Activated CD8-positive, alpha-beta T cell treated with anti-CD3 and anti-CD28 coated beads for 36 hours (primary cell): ENCODE data around the gene ETV6. TPM values are rescaled to one million over a fixed set of nuclear protein-coding genes. Genes with fewer than 3 reads are reported as not detected.
A peak's percentile ranks its signal among the peaks of the same experiment; 100 is the strongest.

Source experiments
- ATAC-seq: fragments of 200-7000 bp; cut with Tn5 transposase; one replicate; pipeline ENCODE4 v1.10.0; 2021; ENCODE audit warnings: mild to moderate bottlenecking, moderate library complexity
- CTCF ChIA-PET: fragments of 350-600 bp; sonication (Branson Sonifier 250); formaldehyde crosslinking; loops from one replicate; lab custom pipeline; 2021; ENCODE audit warnings: antibody characterized with exemption; lab: Charles Lee
- POLR2A ChIA-PET: fragments of 350-600 bp; sonication (Branson Sonifier 250); formaldehyde crosslinking; loops from one replicate; lab custom pipeline; 2021; ENCODE audit warnings: antibody characterized with exemption; lab: Charles Lee
- DNase-seq: peaks from one replicate; pipeline ENCODE4 v3.0.0-alpha.2; 2020
- H3K27ac Mint-ChIP-seq: one replicate; pipeline ENCODE4 v1.8.0; 2021; ENCODE audit warnings: mild to moderate bottlenecking, mixed read lengths
- H3K27me3 Mint-ChIP-seq: one replicate; pipeline ENCODE4 v1.8.0; 2021; ENCODE audit warnings: mixed read lengths
- H3K36me3 Mint-ChIP-seq: one replicate; pipeline ENCODE4 v1.8.0; 2021; ENCODE audit warnings: low read depth, mixed read lengths
- H3K4me1 Mint-ChIP-seq: one replicate; pipeline ENCODE4 v1.8.0; 2021; ENCODE audit warnings: low read depth, mixed read lengths
- H3K4me3 Mint-ChIP-seq: one replicate; pipeline ENCODE4 v1.8.0; 2021; ENCODE audit warnings: mild to moderate bottlenecking, moderate library complexity, mixed read lengths
- H3K9me3 Mint-ChIP-seq: one replicate; pipeline ENCODE4 v1.8.0; 2021; ENCODE audit warnings: mixed read lengths
- CTCF ChIP-seq: fragments of 200-600 bp; IDR thresholded peaks from one replicate; pipeline ENCODE4 v1.8.0; 2022; ENCODE audit warnings: antibody characterized with exemption, mild to moderate bottlenecking
- intact Hi-C: fragments of 100-400 bp; cut with micrococcal nuclease; formaldehyde crosslinking; loops from one replicate; pipeline ENCODE4 v1.10.0; 2022
- total RNA-seq, 2 experiments: library from RNA; stranded (reverse); gene quantifications; one replicate each; pipeline ENCODE4 v1.2.3, GENCODE V29; 2021

The ETV6 gene
- total RNA-seq, 2 experiments from 2014 or later, result 20.5 to 22.7 TPM

GRCh38 chr12:11814374-11814773 lies 164.9 kb downstream of the ETV6 start:
- intact Hi-C loops, result no loop called here
- no peaks in the 10 kb centered on the region for H3K9me3 Mint-ChIP-seq
- H3K27ac Mint-ChIP-seq, result no peak overlapping the region
- peaks cover 30% of the 10 kb centered on the region for H3K4me1 Mint-ChIP-seq
- H3K4me3 Mint-ChIP-seq, result no peak overlapping the region
- DNase-seq (peak; percentile 47), ATAC-seq (peak; percentile 78)
- CTCF ChIA-PET, result interaction anchor here (1.5 to 2.3 kb wide), 3 partner anchors 8 to 219 kb away, joined by 3 to 6 read pairs (median 4); no protein-coding TSS in a partner anchor
- H3K27me3 Mint-ChIP-seq, result no peaks in the 10 kb centered on the region
- H3K36me3 Mint-ChIP-seq, result peaks cover 5% of the 10 kb centered on the region
- no peak for TF ChIP-seq CTCF
- POLR2A ChIA-PET, result no interaction called here

- H3K27ac Mint-ChIP-seq, result no peak overlapping the region
- DNase-seq (no peak), ATAC-seq (no peak)
- peaks cover 30% of the 10 kb centered on the region for H3K4me1 Mint-ChIP-seq
- TF ChIP-seq CTCF, result no peak
- POLR2A ChIA-PET, result no interaction called here
- no peak overlapping the region for H3K4me3 Mint-ChIP-seq
- CTCF ChIA-PET, result interaction anchor here (2.3 kb wide), 1 partner anchor 11 kb away, joined by 6 read pairs; no protein-coding TSS in a partner anchor
- peaks cover 2% of the 10 kb centered on the region for H3K36me3 Mint-ChIP-seq
- no peaks in the 10 kb centered on the region for H3K27me3 Mint-ChIP-seq
- intact Hi-C loops, result no loop called here
- no peaks in the 10 kb centered on the region for H3K9me3 Mint-ChIP-seq
Observed at GRCh38 chr12:11815397-11815796, 165.9 kb downstream of the ETV6 start.

- ATAC-seq, result no peak
- TF ChIP-seq CTCF, result no peak
- intact Hi-C loops, result no loop called here
- Mint-ChIP-seq H3K36me3 (peaks cover 10% of the 10 kb centered on the region), H3K9me3 (no peaks in the 10 kb centered on the region), H3K4me3 (no peak overlapping the region), H3K27me3 (no peaks in the 10 kb centered on the region), H3K4me1 (peaks cover 22% of the 10 kb centered on the region), H3K27ac (no peak overlapping the region)
- CTCF ChIA-PET, result no interaction called here
- POLR2A ChIA-PET, result interaction anchor here (0.8 to 1.6 kb wide), 3 partner anchors 11 to 25 kb away, joined by 3 to 4 read pairs (median 3); no protein-coding TSS in a partner anchor
- no peak for DNase-seq
Observed at GRCh38 chr12:11819643-11820042, 170.2 kb downstream of the ETV6 start.

GRCh38 chr12:11820476-11820875 lies 171.0 kb downstream of the ETV6 start:
- intact Hi-C loops, result no loop called here
- H3K9me3 Mint-ChIP-seq, result no peaks in the 10 kb centered on the region
- H3K36me3 Mint-ChIP-seq, result peaks cover 14% of the 10 kb centered on the region
- H3K4me3 Mint-ChIP-seq, result no peak overlapping the region
- POLR2A ChIA-PET, result interaction anchor here (1.2 to 1.6 kb wide), 3 partner anchors 10 to 26 kb away, joined by 3 to 4 read pairs (median 3); no protein-coding TSS in a partner anchor
- no peak for ATAC-seq
- H3K4me1 Mint-ChIP-seq, result peaks cover 28% of the 10 kb centered on the region
- no peak for DNase-seq
- TF ChIP-seq CTCF, result no peak
- H3K27me3 Mint-ChIP-seq, result no peaks in the 10 kb centered on the region
- no peak overlapping the region for H3K27ac Mint-ChIP-seq
- CTCF ChIA-PET, result no interaction called here

GRCh38 chr12:11821386-11822080 lies 172.1 kb downstream of the ETV6 start:
- intact Hi-C loops, result no loop called here
- Mint-ChIP-seq H3K4me1 (peaks cover 36% of the 10 kb centered on the region), H3K27me3 (no peaks in the 10 kb centered on the region), H3K36me3 (peaks cover 20% of the 10 kb centered on the region), H3K9me3 (no peaks in the 10 kb centered on the region), H3K27ac (no peak overlapping the region), H3K4me3 (no peak overlapping the region)
- ATAC-seq, result no peak
- POLR2A ChIA-PET, result interaction anchor here (1.2 to 1.6 kb wide), 2 partner anchors 9 to 17 kb away, joined by 3 to 4 read pairs; no protein-coding TSS in a partner anchor
- TF ChIP-seq CTCF, result no peak
- DNase-seq, result no peak
- CTCF ChIA-PET, result no interaction called here
